A673 (cell line): ENCODE measurements around the gene DNMBP. TPM values are rescaled to one million over a fixed set of nuclear protein-coding genes. Genes with fewer than 3 reads are reported as not detected.
A peak's percentile ranks its signal among the peaks of the same experiment; 100 is the strongest.
"Not testable (repeated sequence)": the region's sequence is repeated elsewhere in the genome, so short reads cannot be mapped to it uniquely, and the experiment has no call there.

Experiments used
- BruUV-seq: library from RNA; stranded (reverse); fragments of 400-500 nt; replicated peaks from 2 replicates; lab custom pipeline; 2021; lab: Mats Ljungman, UMichigan
- CTCF ChIA-PET: fragments of 300-600 bp; sonication (Branson Sonifier 250); formaldehyde crosslinking; loops from one replicate; lab custom pipeline; 2022; ENCODE audit warnings: antibody characterized with exemption; lab: Charles Lee
- POLR2A ChIA-PET: fragments of 300-600 bp; sonication (Branson Sonifier 250); formaldehyde crosslinking; loops from one replicate; lab custom pipeline; 2022; ENCODE audit warnings: antibody characterized with exemption; ENCODE audit not compliant: low non-redundant PET; lab: Charles Lee
- DNase-seq: peaks from one replicate; pipeline ENCODE4 v3.0.0-alpha.2; 2015; ENCODE audit warnings: low spot score
- H3K27ac ChIP-seq: fragments of 200-600 bp; sonication (generic); 2 replicates; pipeline ENCODE4 v1.5.1; 2016; ENCODE audit warnings: mixed run types, low read depth, mild to moderate bottlenecking, mixed read lengths, antibody characterized with exemption, low read length; ENCODE audit not compliant: poor library complexity, severe bottlenecking
- H3K27me3 ChIP-seq: fragments of 200-600 bp; sonication (generic); replicated peaks from 2 replicates; pipeline ENCODE4 v1.6.1; 2017; ENCODE audit warnings: mixed run types, low read depth, mild to moderate bottlenecking, mixed read lengths, antibody characterized with exemption, low read length; ENCODE audit not compliant: insufficient read depth, poor library complexity
- H3K36me3 ChIP-seq: fragments of 200-600 bp; sonication (generic); 2 replicates; pipeline ENCODE4 v1.6.1; 2016; ENCODE audit warnings: mixed run types, mild to moderate bottlenecking, mixed read lengths, antibody characterized with exemption, low read length; ENCODE audit not compliant: insufficient read depth, poor library complexity, severe bottlenecking
- H3K4me1 ChIP-seq: fragments of 200-600 bp; sonication (generic); 2 replicates; pipeline ENCODE4 v1.6.1; 2017; ENCODE audit warnings: mixed run types, mild to moderate bottlenecking, mixed read lengths, antibody characterized with exemption, low read length; ENCODE audit not compliant: insufficient read depth, poor library complexity, severe bottlenecking
- H3K4me3 ChIP-seq: fragments of 200-600 bp; sonication (generic); 2 replicates; pipeline ENCODE4 v1.5.1; 2016; ENCODE audit warnings: low read depth, mixed run types, mild to moderate bottlenecking, mixed read lengths, low read length; ENCODE audit not compliant: poor library complexity, severe bottlenecking
- H3K9me3 ChIP-seq: fragments of 200-600 bp; sonication (generic); 2 replicates; pipeline ENCODE4 v1.6.1; 2016; ENCODE audit warnings: mixed run types, low read depth, mild to moderate bottlenecking, mixed read lengths, antibody characterized with exemption, low read length; ENCODE audit not compliant: poor library complexity, severe bottlenecking
- CTCF ChIP-seq: fragments of 300-800, 200-600 bp; sonication (generic); conservative IDR thresholded peaks from 2 replicates; pipeline ENCODE4 v1.5.1; 2017; ENCODE audit warnings: low read depth, mild to moderate bottlenecking, antibody characterized with exemption, low read length, moderate library complexity, mixed read lengths
- EZH2 ChIP-seq: fragments of 200-600 bp; sonication (generic); IDR thresholded peaks from 2 replicates; pipeline ENCODE4 v1.6.1; 2017; ENCODE audit warnings: borderline replicate concordance, low read depth, mild to moderate bottlenecking, mixed read lengths, antibody characterized with exemption, low read length; ENCODE audit not compliant: poor library complexity, severe bottlenecking
- intact Hi-C: fragments of 100-400 bp; cut with micrococcal nuclease; formaldehyde crosslinking; loops from one replicate; pipeline ENCODE4 v1.10.0; 2022; ENCODE audit not compliant: unreplicated experiment
- total RNA-seq: library from RNA; stranded (reverse); gene quantifications from 2 replicates; pipeline ENCODE4 v1.2.3, GENCODE V29; 2021

Gene DNMBP
- total RNA-seq, 1 experiment from 2014 or later = 28.0 TPM

- TF ChIP-seq CTCF (no peak), EZH2 (no peak)
- Histone ChIP-seq H3K9me3 (no peaks in the 10 kb centered on the region), H3K36me3 (no peaks in the 10 kb centered on the region), H3K4me1 (peaks cover 50% of the 10 kb centered on the region), H3K27ac (peak overlapping the region; percentile 56), H3K27me3 (no peaks in the 10 kb centered on the region), H3K4me3 (peak overlapping the region; percentile 7)
- DNase-seq = peak; percentile 92
- BruUV-seq = no TSS peak
- POLR2A ChIA-PET = no interaction called here
- CTCF ChIA-PET = interaction anchor here (0.7 to 1.2 kb wide), 3 partner anchors 13 to 148 kb away, joined by 3 to 4 read pairs (median 3); partner anchors contain the start of gene DNMBP
- intact Hi-C loops = no loop called here
These were observed 15.8 kb downstream of the DNMBP start for GRCh38 chr10:99993701-99994689.

DNA sequence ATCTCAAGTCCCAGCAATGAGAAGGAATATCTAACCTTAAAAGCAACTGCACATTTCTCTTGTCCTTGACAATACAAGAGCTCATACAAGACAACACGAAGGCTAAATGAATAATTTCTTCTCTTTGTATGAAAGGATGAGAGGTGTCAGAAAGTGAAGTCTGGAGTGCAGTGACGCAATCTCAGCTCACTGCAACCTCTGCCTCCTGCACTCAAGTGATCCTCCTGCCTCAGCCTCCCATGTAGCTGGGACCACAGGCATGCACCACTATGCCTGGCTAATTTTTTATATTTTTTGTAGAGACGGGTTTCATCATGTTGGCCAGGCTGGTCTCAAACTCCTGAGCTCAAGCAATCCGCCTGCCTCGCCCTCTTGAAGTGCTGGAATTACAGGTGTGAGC, 24.1 kb downstream of the DNMBP start:
- DNase-seq, H3K36me3 ChIP-seq, H3K9me3 ChIP-seq, CTCF ChIA-PET, intact Hi-C loops, H3K27ac ChIP-seq, BruUV-seq, H3K4me3 ChIP-seq, H3K27me3 ChIP-seq: not testable (repeated sequence)
- POLR2A ChIA-PET = interaction anchor here (0.6 kb wide), 1 partner anchor 126 kb away, joined by 3 read pairs; no protein-coding TSS in a partner anchor
- peaks cover 45% of the 10 kb centered on the region for H3K4me1 ChIP-seq

- ChIA-PET POLR2A (interaction anchor here (0.6 kb wide), 1 partner anchor 61 kb away, joined by 5 read pairs; no protein-coding TSS in a partner anchor), CTCF (interaction anchor here (1.1 kb wide), 1 partner anchor 25 kb away, joined by 5 read pairs; the partner anchor contains the start of gene DNMBP)
- Histone ChIP-seq H3K4me1 (peaks cover 58% of the 10 kb centered on the region), H3K27ac (peak overlapping the region; percentile 77), H3K27me3 (no peaks in the 10 kb centered on the region), H3K9me3 (no peaks in the 10 kb centered on the region), H3K36me3 (no peaks in the 10 kb centered on the region), H3K4me3 (peak overlapping the region; percentile 2)
- DNase-seq = peak; percentile 29
- no TSS peak for BruUV-seq
- TF ChIP-seq EZH2 = no peak
- no peak for TF ChIP-seq CTCF
- intact Hi-C loops = no loop called here
These were observed 25.3 kb downstream of the DNMBP start for GRCh38 chr10:99984211-99985034.
